GM21825 (cell line): ENCODE measurements around the gene LY6G5B.

Experiments
- ATAC-seq: cut with Tn5 transposase; IDR thresholded peaks from one replicate; pipeline ENCODE4 v1.9.1; 2021; ENCODE audit warnings: mild to moderate bottlenecking, moderate library complexity; ENCODE audit not compliant: unreplicated experiment

Gene LY6G5B, protein sequence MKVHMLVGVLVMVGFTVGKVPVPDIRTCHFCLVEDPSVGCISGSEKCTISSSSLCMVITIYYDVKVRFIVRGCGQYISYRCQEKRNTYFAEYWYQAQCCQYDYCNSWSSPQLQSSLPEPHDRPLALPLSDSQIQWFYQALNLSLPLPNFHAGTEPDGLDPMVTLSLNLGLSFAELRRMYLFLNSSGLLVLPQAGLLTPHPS

DNA sequence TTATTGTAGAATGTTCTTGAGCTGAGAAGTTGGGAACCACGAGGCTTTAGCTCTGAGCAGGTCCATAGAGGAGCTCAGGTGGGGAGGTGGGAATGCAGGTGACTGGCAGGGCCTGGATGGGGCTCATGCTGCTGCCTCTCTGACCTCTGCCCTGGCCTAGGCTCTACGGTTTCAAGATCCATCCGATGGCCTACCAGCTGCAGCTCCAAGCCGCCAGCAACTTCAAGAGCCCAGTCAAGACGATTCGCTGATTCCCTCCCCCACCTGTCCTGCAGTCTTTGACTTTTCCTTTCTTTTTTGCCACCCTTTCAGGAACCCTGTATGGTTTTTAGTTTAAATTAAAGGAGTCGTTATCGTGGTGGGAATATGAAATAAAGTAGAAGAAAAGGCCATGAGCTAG lies at the start of gene LY6G5B:
TSS of gene LY6G5B (plus strand) at position 301 of the 400 bp plus-strand sequence. CDS start 975 bp downstream, outside the sequence.
- no peak for ATAC-seq

DNA sequence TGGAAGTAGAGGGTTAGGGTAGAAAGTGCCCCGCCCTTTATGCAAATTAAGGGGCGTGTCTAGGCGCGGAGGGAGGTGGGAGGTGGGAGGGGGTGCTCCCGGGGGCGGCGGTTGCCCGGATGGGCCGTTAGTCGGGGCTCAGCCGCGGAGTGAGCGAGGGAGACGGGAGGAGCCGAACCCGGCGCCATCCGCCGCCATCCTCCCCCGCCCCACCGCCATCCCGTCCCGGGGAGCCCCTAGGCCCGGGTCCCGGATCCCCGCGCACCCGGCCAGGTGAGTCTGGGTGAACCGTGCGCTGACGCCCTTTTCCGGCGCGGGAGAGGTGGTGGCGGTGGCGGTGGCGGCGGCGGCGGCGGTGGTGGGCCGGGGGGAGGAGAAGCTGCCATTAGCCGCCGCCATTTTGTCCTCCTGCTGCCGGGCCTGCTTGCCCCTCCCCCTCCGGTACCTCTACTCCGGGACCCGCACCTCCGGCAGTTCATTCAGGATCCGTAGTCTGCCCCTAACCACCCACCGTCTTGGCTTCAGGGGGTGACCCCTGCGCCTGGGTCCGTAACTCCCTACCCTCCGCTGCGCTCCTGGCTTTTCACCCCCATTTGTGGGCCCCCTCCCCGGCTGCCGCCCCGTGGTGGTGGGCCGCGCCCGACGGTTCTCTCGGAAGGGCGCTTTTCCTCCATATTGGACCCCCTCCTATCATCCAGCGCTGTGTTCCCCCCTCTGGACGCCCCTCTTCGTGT lies 49.0 kb upstream of the LY6G5B start, which contains the start of gene PRRC2A:
TSS of gene PRRC2A (plus strand) at position 130 of the 734 bp plus-strand sequence. CDS start 2,075 bp downstream, outside the sequence.
- peak; percentile 49 for ATAC-seq

DNA sequence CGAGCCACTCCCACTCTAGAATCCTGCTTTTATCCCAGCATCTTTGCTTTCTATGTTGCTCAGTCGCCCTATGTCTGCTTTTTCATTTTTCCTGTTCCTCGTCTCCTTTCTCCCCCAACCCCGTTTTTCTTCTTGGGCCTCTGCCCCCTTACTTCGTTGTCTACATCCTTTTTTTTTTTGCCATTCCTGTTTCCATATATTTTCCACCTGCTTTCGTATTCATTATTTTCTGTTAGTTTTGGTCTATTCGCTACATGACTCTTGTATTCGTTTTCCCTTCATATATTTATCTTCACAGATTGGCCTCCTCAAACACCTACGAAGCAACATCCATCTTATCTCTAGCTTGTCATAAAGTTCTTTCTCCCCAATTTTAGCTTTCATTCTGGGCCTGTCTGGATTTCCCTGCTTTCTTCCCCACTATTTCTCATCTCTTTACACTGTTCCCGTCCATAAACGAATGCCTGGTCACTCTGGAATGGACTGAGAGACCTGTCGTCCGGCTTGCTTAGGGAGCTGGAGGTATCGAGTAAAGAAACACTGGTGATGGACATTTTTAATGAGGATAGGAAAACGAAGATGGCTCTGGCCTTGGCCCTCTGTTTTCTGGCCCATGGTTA lies 48.3 kb upstream of the LY6G5B start:
- no peak for ATAC-seq

DNA sequence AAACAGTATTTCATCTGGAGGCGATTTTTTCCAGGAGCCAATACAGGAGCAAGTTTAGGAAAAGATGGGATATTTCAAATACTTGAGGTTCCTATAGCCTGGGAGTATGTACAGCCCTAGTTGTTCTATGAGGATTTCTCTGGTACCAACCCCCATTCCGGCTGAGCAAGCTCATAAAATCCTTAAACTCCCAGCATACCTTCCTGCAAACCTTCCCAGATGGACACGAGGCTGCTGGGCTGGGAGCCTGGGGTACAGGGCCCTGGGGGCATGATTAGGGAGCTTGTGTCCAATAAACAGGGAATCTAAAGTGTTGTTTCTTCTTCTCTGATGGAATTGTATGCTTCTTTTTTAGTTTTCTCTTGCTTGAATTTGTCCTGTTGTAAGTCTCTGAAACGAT lies 47.8 kb upstream of the LY6G5B start:
- ATAC-seq: no peak

DNA sequence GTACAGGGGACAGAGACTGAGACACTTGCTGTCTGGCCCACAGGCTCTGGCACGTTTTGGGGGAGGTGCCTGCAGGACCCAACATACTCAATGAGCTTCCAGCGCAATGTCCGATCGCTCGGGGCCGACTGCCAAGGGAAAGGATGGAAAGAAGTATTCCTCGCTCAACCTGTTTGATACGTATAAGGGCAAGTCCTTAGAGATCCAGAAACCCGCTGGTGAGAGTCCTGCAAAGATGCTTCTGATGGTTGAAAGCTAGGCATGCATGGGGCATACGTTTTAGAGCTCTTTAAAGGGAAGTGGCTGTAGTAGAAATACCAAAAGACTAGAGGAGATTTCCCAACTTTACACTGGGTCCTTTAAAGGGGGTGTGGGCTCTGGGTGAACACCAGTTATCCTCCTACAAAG lies 47.1 kb upstream of the LY6G5B start:
- ATAC-seq: no peak

DNA sequence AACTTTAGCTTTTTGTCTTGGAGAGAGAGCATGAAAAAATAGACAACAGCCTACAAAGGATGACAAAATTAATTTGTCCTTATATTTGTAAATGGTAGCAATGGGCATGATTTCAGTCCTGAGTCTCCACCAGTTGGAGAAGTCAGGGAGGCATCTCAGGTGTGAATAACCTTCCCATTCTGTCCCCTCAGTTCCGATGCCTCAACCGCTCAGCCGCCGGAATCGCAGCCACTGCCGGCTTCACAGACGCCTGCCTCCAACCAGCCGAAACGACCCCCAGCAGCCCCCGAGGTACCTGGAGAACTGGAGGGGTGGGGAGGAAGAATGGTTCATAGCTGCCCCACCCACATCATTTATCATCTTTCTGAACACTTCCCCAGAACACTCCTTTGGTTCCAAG lies 45.7 kb upstream of the LY6G5B start:
- no peak for ATAC-seq

DNA sequence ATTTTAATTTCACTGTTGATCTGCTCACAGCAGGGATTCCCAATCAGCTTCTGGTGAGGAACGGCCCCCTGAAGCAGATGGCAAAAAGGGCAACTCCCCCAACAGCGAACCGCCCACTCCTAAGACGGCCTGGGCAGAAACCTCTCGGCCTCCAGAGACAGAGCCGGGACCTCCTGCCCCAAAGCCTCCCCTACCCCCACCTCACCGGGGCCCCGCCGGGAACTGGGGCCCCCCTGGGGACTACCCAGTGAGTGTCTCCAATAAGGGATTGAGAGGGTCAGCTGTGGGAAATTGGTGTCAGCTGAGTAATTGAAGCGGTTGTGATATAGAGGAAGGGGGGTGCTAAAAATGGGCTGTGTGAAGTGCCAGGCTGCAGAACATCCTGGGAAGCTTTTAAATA lies 42.8 kb upstream of the LY6G5B start:
- ATAC-seq: no peak

DNA sequence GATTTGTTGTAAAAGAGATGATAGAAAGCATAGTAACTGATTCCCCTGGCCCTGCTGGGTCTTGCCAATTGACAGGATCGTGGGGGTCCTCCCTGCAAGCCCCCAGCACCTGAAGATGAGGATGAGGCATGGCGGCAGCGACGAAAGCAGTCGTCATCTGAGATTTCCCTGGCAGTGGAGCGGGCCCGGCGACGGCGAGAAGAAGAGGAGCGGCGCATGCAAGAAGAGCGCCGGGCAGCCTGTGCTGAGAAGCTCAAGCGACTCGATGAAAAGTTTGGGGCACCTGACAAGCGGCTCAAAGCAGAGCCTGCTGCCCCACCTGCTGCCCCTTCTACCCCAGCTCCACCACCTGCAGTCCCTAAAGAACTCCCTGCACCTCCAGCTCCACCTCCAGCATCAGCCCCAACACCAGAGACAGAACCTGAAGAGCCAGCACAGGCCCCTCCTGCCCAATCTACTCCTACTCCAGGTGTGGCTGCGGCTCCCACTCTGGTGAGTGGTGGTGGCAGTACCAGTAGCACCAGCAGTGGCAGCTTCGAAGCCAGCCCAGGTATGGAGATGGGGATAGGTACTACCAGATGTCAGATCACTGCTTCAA lies 42.0 kb upstream of the LY6G5B start:
- no peak for ATAC-seq

DNA sequence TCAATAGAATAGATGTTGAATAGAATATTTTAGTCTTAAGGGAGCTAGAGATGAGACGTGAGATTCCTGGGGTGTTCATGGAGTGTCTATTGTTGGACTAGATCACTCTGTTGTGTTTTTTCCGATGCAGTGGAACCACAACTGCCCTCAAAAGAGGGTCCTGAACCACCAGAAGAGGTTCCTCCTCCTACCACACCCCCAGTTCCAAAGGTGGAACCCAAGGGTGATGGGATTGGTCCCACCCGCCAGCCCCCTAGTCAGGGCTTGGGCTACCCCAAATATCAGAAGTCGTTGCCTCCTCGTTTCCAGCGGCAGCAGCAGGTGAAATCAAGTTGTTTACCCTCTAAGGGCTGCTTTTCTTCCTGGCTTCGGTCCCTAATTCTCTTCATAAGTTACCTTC lies 40.8 kb upstream of the LY6G5B start:
- no peak for ATAC-seq

DNA sequence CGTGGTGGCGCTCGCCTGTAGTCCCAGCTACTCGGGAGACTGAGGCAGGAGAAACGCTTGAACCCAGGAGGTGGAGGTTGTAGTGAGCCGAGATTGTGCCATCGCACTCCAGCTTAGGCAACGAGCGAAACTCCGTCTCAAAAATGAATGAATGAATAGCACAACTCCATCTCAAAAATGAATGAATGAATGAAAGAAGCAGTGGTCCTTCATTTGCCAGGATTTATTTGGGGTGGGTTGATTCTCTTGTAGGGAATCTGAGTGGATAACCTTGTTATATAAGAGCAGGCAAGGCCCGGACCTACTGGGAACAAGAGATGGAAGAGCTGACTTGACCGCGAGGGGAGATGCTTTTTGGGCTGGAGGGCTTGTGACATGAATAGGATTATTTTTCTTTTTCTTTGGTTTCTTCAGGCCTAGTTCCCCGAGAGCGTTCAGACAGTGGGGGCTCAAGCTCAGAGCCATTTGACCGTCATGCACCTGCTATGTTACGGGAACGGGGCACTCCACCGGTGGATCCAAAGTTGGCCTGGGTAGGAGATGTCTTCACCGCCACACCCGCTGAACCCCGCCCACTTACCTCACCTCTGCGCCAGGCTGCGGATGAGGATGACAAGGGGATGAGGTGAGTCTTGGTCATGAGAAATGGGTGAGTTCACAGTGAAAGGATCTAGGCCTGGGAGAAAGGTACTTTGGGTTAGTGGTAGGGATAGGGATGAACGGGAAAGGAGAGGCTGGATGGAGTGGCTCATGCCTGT lies 39.4 kb upstream of the LY6G5B start:
- no peak for ATAC-seq

DNA sequence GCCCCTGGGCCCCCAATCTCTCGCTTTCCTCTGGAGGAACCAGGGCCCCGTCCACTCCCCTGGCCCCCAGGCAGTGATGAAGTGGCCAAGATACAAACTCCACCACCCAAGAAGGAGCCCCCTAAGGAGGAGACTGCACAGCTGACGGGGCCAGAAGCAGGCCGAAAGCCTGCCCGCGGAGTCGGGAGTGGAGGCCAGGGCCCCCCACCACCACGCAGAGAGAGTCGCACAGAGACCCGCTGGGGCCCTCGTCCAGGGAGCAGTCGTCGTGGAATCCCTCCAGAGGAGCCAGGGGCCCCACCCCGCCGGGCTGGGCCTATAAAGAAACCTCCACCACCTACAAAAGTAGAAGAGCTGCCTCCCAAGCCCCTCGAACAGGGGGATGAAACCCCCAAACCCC lies 38.6 kb upstream of the LY6G5B start:
- ATAC-seq: no peak

DNA sequence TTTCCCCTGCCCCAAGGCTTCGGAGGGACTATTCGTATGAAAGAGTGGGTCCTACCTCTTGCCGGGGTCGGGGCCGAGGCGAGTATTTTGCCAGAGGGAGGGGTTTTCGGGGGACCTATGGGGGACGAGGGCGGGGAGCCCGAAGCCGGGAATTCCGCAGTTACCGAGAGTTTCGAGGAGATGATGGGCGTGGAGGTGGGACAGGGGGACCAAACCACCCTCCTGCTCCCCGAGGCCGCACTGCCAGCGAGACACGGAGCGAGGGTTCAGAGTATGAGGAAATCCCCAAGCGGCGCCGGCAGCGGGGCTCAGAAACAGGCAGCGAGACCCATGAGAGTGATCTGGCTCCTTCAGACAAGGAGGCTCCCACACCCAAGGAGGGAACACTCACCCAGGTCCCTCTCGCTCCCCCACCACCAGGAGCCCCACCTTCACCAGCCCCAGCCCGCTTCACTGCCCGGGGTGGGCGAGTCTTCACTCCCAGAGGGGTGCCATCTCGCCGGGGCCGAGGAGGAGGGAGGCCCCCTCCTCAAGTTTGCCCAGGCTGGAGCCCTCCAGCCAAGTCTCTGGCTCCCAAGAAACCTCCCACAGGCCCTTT lies 38.0 kb upstream of the LY6G5B start:
- ATAC-seq: no peak

DNA sequence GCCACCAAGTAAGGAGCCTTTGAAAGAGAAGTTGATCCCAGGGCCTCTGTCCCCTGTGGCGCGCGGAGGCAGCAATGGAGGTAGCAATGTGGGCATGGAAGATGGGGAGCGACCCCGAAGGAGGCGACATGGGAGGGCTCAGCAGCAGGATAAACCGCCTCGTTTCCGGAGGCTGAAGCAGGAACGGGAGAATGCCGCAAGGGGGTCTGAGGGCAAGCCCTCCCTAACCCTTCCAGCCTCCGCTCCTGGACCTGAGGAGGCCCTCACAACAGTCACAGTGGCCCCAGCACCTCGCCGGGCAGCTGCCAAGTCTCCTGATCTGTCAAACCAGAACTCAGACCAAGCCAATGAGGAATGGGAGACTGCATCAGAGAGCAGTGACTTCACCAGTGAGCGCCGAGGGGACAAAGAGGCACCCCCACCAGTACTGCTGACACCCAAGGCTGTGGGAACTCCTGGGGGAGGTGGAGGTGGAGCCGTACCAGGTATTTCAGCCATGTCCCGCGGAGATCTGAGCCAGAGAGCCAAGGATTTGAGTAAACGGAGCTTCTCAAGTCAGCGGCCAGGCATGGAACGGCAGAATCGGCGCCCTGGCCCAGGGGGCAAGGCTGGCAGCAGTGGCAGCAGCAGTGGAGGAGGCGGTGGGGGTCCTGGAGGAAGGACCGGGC lies 37.4 kb upstream of the LY6G5B start:
- no peak for ATAC-seq

DNA sequence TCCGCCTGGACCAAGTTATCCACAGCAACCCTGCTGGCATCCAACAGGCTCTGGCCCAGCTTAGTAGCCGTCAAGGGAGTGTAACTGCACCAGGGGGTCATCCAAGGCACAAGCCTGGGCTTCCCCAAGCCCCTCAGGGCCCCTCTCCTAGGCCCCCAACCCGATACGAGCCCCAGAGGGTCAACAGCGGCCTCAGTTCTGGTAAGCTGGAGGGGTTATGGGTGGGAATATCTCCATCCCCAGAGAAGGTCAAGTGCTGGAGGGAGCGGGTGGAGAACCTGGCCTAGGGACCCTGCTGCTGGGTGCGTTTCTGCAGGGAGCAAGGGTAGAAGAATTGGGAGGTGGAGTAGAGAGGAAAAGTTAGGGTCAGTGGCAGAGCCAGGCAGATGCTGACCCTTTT lies 36.3 kb upstream of the LY6G5B start:
- ATAC-seq: no peak

DNA sequence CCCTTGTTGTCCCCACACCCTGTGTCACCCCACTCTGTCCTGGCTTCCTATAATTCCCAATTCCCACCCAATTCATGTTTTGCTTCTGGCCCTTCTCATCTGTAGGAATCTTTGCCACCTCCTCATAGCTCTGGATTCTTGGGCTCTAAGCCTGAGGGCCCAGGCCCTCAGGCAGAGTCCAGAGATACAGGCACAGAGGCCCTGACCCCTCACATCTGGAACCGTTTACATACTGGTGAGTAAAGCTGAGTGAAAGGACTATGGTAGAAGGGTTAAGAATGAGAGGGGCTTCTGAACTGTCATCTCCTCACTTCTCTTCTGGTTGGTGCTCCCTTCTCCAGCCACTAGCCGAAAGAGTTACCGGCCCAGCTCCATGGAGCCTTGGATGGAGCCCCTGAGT lies 35.6 kb upstream of the LY6G5B start:
- ATAC-seq: no peak

DNA sequence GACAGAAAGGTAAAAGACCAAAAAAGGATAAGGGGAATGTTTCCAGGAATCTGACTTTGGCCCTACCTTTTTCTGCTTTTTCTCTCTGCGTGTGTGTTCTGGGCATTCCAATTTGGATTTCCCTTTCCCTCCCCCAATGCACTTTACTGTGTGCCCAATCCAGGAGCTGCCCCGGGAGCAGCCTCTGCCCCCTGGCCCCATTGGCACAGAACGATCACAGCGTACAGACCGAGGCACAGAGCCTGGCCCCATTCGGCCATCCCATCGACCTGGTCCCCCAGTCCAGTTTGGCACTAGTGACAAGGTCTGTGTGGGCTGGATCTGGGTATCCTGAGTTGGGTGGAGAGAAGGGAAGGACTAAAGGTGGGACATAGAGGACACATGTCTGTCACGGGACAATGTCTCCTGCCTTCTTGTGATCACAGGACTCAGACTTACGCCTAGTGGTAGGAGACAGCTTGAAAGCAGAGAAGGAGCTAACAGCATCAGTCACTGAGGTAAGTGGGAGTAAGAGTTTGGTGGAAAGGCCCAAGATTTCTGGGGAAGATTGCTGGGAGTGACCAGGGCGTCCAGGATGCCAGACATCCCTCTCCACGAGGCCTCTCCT lies 34.7 kb upstream of the LY6G5B start:
- no peak for ATAC-seq

DNA sequence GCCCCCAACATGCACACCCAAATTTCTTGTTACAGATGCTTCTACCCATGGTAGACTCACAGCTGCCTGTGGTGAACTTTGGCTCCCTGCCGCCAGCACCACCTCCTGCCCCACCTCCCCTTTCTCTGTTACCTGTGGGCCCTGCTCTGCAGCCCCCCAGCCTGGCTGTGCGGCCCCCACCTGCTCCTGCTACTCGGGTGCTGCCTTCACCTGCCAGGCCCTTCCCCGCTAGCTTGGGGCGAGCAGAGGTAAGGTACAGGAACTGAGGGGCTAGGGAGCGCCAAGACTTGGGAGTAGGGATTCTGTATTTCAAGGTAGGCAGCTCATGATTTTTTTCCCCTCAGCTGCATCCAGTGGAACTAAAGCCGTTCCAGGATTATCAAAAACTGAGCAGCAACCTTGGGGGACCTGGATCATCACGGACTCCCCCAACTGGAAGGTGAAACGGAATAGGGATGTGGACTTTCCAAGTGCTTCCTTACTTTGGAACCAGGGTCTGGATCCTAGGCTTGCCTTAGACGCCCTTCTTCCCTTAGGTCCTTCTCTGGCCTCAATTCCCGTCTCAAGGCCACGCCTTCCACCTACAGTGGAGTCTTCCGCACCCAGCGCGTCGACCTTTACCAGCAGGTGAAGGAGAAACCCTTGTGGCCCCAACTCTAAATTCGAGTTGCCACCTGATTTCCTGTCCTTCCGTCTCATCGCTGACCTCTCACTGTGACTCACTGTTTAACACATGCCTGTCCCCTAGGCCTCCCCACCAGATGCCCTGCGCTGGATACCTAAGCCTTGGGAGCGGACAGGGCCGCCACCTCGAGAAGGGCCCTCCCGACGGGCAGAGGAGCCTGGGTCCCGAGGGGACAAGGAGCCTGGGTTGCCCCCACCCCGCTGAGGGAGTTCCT lies 32.8 kb upstream of the LY6G5B start:
- ATAC-seq: no peak

DNA sequence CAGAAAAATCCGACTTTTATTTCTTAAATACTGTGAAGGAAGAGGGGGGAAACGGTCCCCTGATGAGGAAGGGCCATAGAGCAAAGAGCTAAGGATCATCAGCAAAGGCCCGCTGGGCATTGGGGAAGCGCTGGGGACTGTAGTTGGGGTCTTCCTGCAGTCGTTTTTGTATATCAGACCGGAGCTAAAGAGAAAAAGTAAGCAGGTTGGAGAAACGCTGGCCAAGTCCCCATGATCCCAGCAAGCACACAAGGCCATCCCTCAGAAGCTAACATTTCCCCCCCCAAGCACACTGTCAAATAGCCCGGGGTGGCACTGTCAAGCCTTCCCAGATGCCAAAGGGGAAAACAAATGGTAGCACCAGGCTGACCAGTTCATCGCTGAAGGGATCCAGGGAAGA lies 30.7 kb upstream of the LY6G5B start:
- no peak for ATAC-seq

DNA sequence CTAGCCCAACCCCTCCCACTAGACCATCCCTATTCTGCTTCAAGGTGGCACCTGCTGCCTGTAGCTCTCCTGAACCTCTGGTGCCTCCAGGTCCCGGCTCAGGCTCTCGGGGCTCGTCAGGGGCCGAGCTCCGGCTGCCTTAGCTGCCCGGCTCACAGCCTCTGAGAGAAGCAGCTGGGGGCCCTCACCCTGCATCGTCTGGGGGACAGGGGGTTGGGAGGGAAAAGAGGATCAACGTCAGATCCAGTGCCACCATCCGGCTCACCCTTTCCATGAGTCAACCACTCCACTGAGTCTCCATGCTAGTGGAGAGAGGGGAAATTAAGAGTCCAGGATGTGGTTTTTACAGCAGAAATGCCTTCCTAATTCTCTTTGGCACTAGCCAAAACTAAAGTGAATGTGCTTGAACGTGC lies 30.3 kb upstream of the LY6G5B start:
- no peak for ATAC-seq
